HepG2 (cell line): ENCODE measurements around the gene ANKRD40. TPM values are rescaled to one million over a fixed set of nuclear protein-coding genes. Genes with fewer than 3 reads are reported as not detected.

Experiments used
- ASH2L ChIP-seq: fragments of 300-600, 200-600 bp; sonication (generic); IDR thresholded peaks from 2 replicates; pipeline ENCODE4 v1.7.0; 2017; ENCODE audit warnings: low read depth, mild to moderate bottlenecking, moderate library complexity, mixed read lengths, low read length; ENCODE audit not compliant: insufficient read length
- BCL6 ChIP-seq: IDR thresholded peaks from 2 replicates; pipeline ENCODE4 v1.6.1; 2016; ENCODE audit warnings: missing genetic modification reagents, missing compliant biosample characterization
- DMTF1 ChIP-seq: sonication (generic); formaldehyde crosslinking; IDR thresholded peaks from 2 replicates; pipeline ENCODE4 v1.4.0; 2020; ENCODE audit warnings: mild to moderate bottlenecking, missing genetic modification reagents
- FIP1L1 ChIP-seq: fragments of 200-400 bp; formaldehyde crosslinking; IDR thresholded peaks from 2 replicates; pipeline ENCODE4 v1.6.1; 2018; ENCODE audit warnings: low read depth, mild to moderate bottlenecking, low read length, moderate library complexity, borderline replicate concordance; ENCODE audit not compliant: insufficient read depth
- HOXD1 ChIP-seq: sonication (generic); formaldehyde crosslinking; IDR thresholded peaks from 2 replicates; pipeline ENCODE4 v1.5.0; 2020; ENCODE audit warnings: missing genetic modification reagents
- MAFG ChIP-seq: sonication (generic); formaldehyde crosslinking; IDR thresholded peaks from 2 replicates; pipeline ENCODE4 v1.5.1; 2020; ENCODE audit warnings: mild to moderate bottlenecking, missing genetic modification reagents
- NFE2L2 ChIP-seq: fragments of 150-350 bp; IDR thresholded peaks from 2 replicates; pipeline ENCODE4 v1.6.1; 2014; ENCODE audit warnings: low read length
- PTBP1 ChIP-seq: fragments of 200-400 bp; formaldehyde crosslinking; IDR thresholded peaks from 2 replicates; pipeline ENCODE4 v1.6.1; 2018; ENCODE audit warnings: low read length, low read depth; ENCODE audit not compliant: poor library complexity, severe bottlenecking
- RNF2 ChIP-seq: fragments of 450-650 bp; conservative IDR thresholded peaks from 2 replicates; pipeline ENCODE4 v1.6.1; 2016; ENCODE audit warnings: low read depth
- SOX13 ChIP-seq, 3 experiments: fragments of 450-650 bp in 1 of 3; sonication (generic) in 1 of 3; formaldehyde crosslinking in 1 of 3; IDR thresholded peaks in 2 of 3; conservative IDR thresholded peaks in 1 of 3; 2 replicates each; pipeline versions ENCODE4 v1.5.0 to v1.6.1; 2016 to 2020; ENCODE audit warnings: antibody characterized with exemption in 1 of 3, mild to moderate bottlenecking in 1 of 3, missing compliant biosample characterization in 1 of 3, missing genetic modification reagents in 1 of 3, moderate library complexity in 1 of 3
- SP2 ChIP-seq: sonication (generic); formaldehyde crosslinking; IDR thresholded peaks from 2 replicates; pipeline ENCODE4 v1.5.1; 2020; ENCODE audit warnings: mild to moderate bottlenecking, missing genetic modification reagents
- ZFP36 ChIP-seq: fragments of 150-350 bp; IDR thresholded peaks from 2 replicates; pipeline ENCODE4 v1.6.1; 2018; ENCODE audit warnings: borderline replicate concordance, low read length, low read depth; ENCODE audit not compliant: partially characterized antibody
- ZNF230 ChIP-seq: sonication (generic); formaldehyde crosslinking; IDR thresholded peaks from 2 replicates; pipeline ENCODE4 v1.4.0; 2020; ENCODE audit warnings: mild to moderate bottlenecking, missing genetic modification reagents
- ZNF281 ChIP-seq: sonication (generic); formaldehyde crosslinking; IDR thresholded peaks from 2 replicates; pipeline ENCODE4 v1.4.0; 2020; ENCODE audit warnings: missing genetic modification reagents, borderline replicate concordance
- ZNF687 ChIP-seq: sonication (generic); formaldehyde crosslinking; IDR thresholded peaks from 2 replicates; pipeline ENCODE4 v1.5.1; 2020; ENCODE audit warnings: mild to moderate bottlenecking, missing genetic modification reagents, moderate library complexity
- ZNF768 ChIP-seq: sonication (generic); formaldehyde crosslinking; IDR thresholded peaks from 2 replicates; pipeline ENCODE4 v1.4.0; 2020; ENCODE audit warnings: missing genetic modification reagents
- polyA plus RNA-seq, 8 experiments: library from polyadenylated mRNA; depleted of rRNA in 3 of 8; stranded (reverse) in 7 of 8; unstranded in 1 of 8; fragments of >200 nt; fragmentation: Illumina TruSeq in 4 of 8; extraction: Trizol in 4 of 8; gene quantifications; 2 replicates each; pipeline versions ENCODE4 v1.2.1 to v1.2.3, GENCODE V29; 2011 to 2016; ENCODE audit warnings: low read depth in 4 of 8, missing spikeins in 1 of 8, mixed read lengths in 1 of 8; ENCODE audit not compliant: insufficient read depth in 1 of 8
- total RNA-seq, 5 experiments: library from RNA; depleted of rRNA; stranded (reverse); fragments of >200 nt; fragmentation: Illumina TruSeq; extraction: Trizol; gene quantifications; 2 replicates each; pipeline ENCODE4 v1.2.3, GENCODE V29; 2016; ENCODE audit warnings: low read depth in 1 of 5
- TF ChIP-seq, protein P1 (sequence below): sonication (generic); formaldehyde crosslinking; IDR thresholded peaks from 2 replicates; pipeline ENCODE4 v1.4.0; 2020; ENCODE audit warnings: low read depth, mild to moderate bottlenecking, missing genetic modification reagents

ANKRD40 gene
- total and polyA plus RNA-seq, 2 of the 13 experiments (the other 11 are each of a cell fraction or from before 2014, with no cell fraction given), result 35.0 to 46.4 TPM

GRCh38 chr17:50667259-50668024 is 40.3 kb downstream of the ANKRD40 start (continued):
- TF ChIP-seq FIP1L1 (no peak), SP2 (no peak), MAFG (CRISPR knock-in tag) (no peak), ZNF768 (no peak), NFE2L2 (no peak), ZNF281 (no peak), PTBP1 (peak; percentile 14), HOXD1 (CRISPR knock-in tag) (no peak), ASH2L (no peak), SOX13 (IDR thresholded peaks at IDR 0.05) (no peak), SOX13 (CRISPR knock-in tag; conservative IDR thresholded peaks at IDR 0.05 in 1 of 2, IDR thresholded peaks at IDR 0.05 in 1 of 2) (0 out of 4 replicates have a peak, but pooled peaks of 1 of the 2 experiments have one; percentile 14), ZFP36 (no peak), ZNF230 (CRISPR knock-in tag) (no peak), BCL6 (CRISPR knock-in tag) (no peak), RNF2 (no peak), DMTF1 (CRISPR knock-in tag) (no peak), ZNF687 (CRISPR knock-in tag) (peak; percentile 57)
- TF ChIP-seq, protein P1, sequence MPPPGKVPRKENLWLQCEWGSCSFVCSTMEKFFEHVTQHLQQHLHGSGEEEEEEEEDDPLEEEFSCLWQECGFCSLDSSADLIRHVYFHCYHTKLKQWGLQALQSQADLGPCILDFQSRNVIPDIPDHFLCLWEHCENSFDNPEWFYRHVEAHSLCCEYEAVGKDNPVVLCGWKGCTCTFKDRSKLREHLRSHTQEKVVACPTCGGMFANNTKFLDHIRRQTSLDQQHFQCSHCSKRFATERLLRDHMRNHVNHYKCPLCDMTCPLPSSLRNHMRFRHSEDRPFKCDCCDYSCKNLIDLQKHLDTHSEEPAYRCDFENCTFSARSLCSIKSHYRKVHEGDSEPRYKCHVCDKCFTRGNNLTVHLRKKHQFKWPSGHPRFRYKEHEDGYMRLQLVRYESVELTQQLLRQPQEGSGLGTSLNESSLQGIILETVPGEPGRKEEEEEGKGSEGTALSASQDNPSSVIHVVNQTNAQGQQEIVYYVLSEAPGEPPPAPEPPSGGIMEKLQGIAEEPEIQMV (CRISPR knock-in tag), result peak; percentile 30; the same call in 1 of the 2 replicates
